Spleen (tissue), 7 donors: ENCODE data around the gene SNAP29.

Experiments
- CTCF ChIP-seq, 11 experiments: fragments of 200-600 bp in 7 of 11; fragments of 450-650 bp in 4 of 11; sonication (generic) in 4 of 11; IDR thresholded peaks in 8 of 11; conservative IDR thresholded peaks in 3 of 11; 1 replicate in 7 of 11; 2 replicates in 4 of 11; pipeline versions ENCODE4 v1.4.0 to v1.8.0; 2016 to 2021; ENCODE audit warnings: antibody characterized with exemption in 11 of 11, inconsistent platforms in 4 of 11, mild to moderate bottlenecking in 1 of 11
- POLR2A ChIP-seq, 3 donors: fragments of 450-650 bp; IDR thresholded peaks; one replicate each; pipeline ENCODE4 v1.5.1; 2017; ENCODE audit warnings: antibody characterized with exemption in 3 of 3, mild to moderate bottlenecking in 1 of 3
- donor health status: DM: no; HTN: no; CAD: no; lungs with moderate emphysema.
- donor health status: DM: no; HTN: no; CAD: no.
- donor health status: DM: no; HTN: no; CAD: no.

GRCh38 chr22:20875296-20875695 lies 16.5 kb downstream of the SNAP29 start:
- no peak for TF ChIP-seq POLR2A (IDR thresholded peaks at IDR 0.05)
- no peak for TF ChIP-seq CTCF (IDR thresholded peaks at IDR 0.05 in 8 of 11, conservative IDR thresholded peaks at IDR 0.05 in 3 of 11)
